Neural progenitor cell (in vitro differentiated cells): ENCODE results near the gene MAK. TPM values are rescaled to one million over a fixed set of nuclear protein-coding genes. Genes with fewer than 3 reads are reported as not detected.

Experiments used
- DNase-seq: peaks from one replicate; pipeline ENCODE4 v3.0.0-alpha.2; 2016; ENCODE audit warnings: low spot score
- H2AFZ ChIP-seq: fragments of 200-600 bp; sonication (generic); replicated peaks from 2 replicates; pipeline ENCODE4 v1.6.1; 2016; ENCODE audit warnings: antibody characterized with exemption
- H3F3A ChIP-seq: fragments of 200-600 bp; sonication (generic); 2 replicates; pipeline ENCODE4 v1.6.1; 2016; ENCODE audit warnings: antibody characterized with exemption, low read depth
- H3K27ac ChIP-seq: fragments of 200-600 bp; sonication (generic); 2 replicates; pipeline ENCODE4 v1.5.1; 2016; ENCODE audit warnings: mild to moderate bottlenecking
- H3K27me3 ChIP-seq: fragments of 200-600 bp; sonication (generic); 2 replicates; pipeline ENCODE4 v1.6.1; 2016; ENCODE audit warnings: mild to moderate bottlenecking, moderate library complexity
- H3K36me3 ChIP-seq: fragments of 200-600 bp; sonication (generic); 2 replicates; pipeline ENCODE4 v1.5.1; 2016
- H3K4me1 ChIP-seq: fragments of 200-600 bp; sonication (generic); 2 replicates; pipeline ENCODE4 v1.6.1; 2016; ENCODE audit warnings: mixed run types
- H3K4me2 ChIP-seq: fragments of 200-600 bp; sonication (generic); 2 replicates; pipeline ENCODE4 v1.6.1; 2016
- H3K4me3 ChIP-seq: fragments of 200-600 bp; sonication (generic); 2 replicates; pipeline ENCODE4 v1.5.1; 2016
- H3K79me2 ChIP-seq: fragments of 200-600 bp; sonication (generic); 2 replicates; pipeline ENCODE4 v1.6.1; 2016; ENCODE audit warnings: low read depth
- H3K9ac ChIP-seq: fragments of 200-600 bp; sonication (generic); 2 replicates; pipeline ENCODE4 v1.6.1; 2016
- H3K9me3 ChIP-seq: fragments of 200-600 bp; sonication (generic); 2 replicates; pipeline ENCODE4 v1.5.1; 2016; ENCODE audit warnings: low read depth
- H4K20me1 ChIP-seq: fragments of 200-600 bp; sonication (generic); 2 replicates; pipeline ENCODE4 v1.6.1; 2016; ENCODE audit warnings: low read depth
- H3K27ac Mint-ChIP-seq: 3 replicates; pipeline ENCODE4 v1.8.0; 2021; ENCODE audit warnings: mixed read lengths
- H3K27me3 Mint-ChIP-seq: 2 replicates; pipeline ENCODE4 v1.8.0; 2022; ENCODE audit warnings: low read depth, mild to moderate bottlenecking, inconsistent platforms, moderate library complexity, mixed read lengths; ENCODE audit not compliant: insufficient read depth
- H3K36me3 Mint-ChIP-seq: 3 replicates; pipeline ENCODE4 v1.8.0; 2021; ENCODE audit warnings: mixed read lengths
- H3K4me1 Mint-ChIP-seq: 3 replicates; pipeline ENCODE4 v1.8.0; 2021; ENCODE audit warnings: mixed read lengths
- H3K4me3 Mint-ChIP-seq: 3 replicates; pipeline ENCODE4 v1.8.0; 2021; ENCODE audit warnings: mild to moderate bottlenecking, moderate library complexity, mixed read lengths
- H3K9me3 Mint-ChIP-seq: 3 replicates; pipeline ENCODE4 v1.8.0; 2020; ENCODE audit warnings: mixed read lengths
- CTCF ChIP-seq: fragments of 200-600 bp; sonication (generic); IDR thresholded peaks from 2 replicates; pipeline ENCODE4 v1.5.1; 2017; ENCODE audit warnings: antibody characterized with exemption, mild to moderate bottlenecking
- EZH2 ChIP-seq: fragments of 200-600 bp; sonication (generic); IDR thresholded peaks from 2 replicates; pipeline ENCODE4 v1.6.1; 2017; ENCODE audit warnings: antibody characterized with exemption, mild to moderate bottlenecking, moderate library complexity
- EZH2phosphoT487 ChIP-seq: fragments of 200-600 bp; sonication (generic); IDR thresholded peaks from 2 replicates; pipeline ENCODE4 v1.6.1; 2017; ENCODE audit warnings: antibody characterized with exemption
- total RNA-seq: library from RNA; depleted of rRNA; stranded (reverse); fragments of >200 nt; gene quantifications from 2 replicates; pipeline ENCODE4 v1.2.3, GENCODE V29; 2015; ENCODE audit warnings: low replicate concordance

The MAK gene
- total RNA-seq, 1 donor from 2014 or later = 4.2 TPM

- no peaks in the 10 kb centered on the region for H4K20me1 ChIP-seq
- H3K79me2 ChIP-seq = no peaks in the 10 kb centered on the region
- H3F3A ChIP-seq = no peaks in the 10 kb centered on the region
- DNase-seq = no peak
- no peak overlapping the region for H3K4me2 ChIP-seq
- no peaks in the 10 kb centered on the region for H3K36me3 ChIP-seq
- H3K27me3 ChIP-seq = peaks cover 32% of the 10 kb centered on the region
- H3K4me1 Mint-ChIP-seq = no peaks in the 10 kb centered on the region
- H3K9me3 Mint-ChIP-seq = no peaks in the 10 kb centered on the region
- peaks cover 11% of the 10 kb centered on the region for H3K27me3 Mint-ChIP-seq
- no peak overlapping the region for H3K9ac ChIP-seq
- no peaks in the 10 kb centered on the region for H3K9me3 ChIP-seq
- TF ChIP-seq EZH2phosphoT487 (no peak), CTCF (no peak), EZH2 (no peak)
- H3K4me3 Mint-ChIP-seq = no peak overlapping the region
- H3K4me3 ChIP-seq = no peak overlapping the region
- no peaks in the 10 kb centered on the region for H3K36me3 Mint-ChIP-seq
- H3K27ac ChIP-seq = no peak overlapping the region
- H3K27ac Mint-ChIP-seq = no peak overlapping the region
- no peak overlapping the region for H2AFZ ChIP-seq
- H3K4me1 ChIP-seq = no peaks in the 10 kb centered on the region
Measured at GRCh38 chr6:10875026-10875425, 36.7 kb upstream of the MAK start.

GRCh38 chr6:10874207-10874606 is 35.9 kb upstream of the MAK start:
- H4K20me1 ChIP-seq = no peaks in the 10 kb centered on the region
- H3F3A ChIP-seq = no peaks in the 10 kb centered on the region
- H3K4me1 ChIP-seq = no peaks in the 10 kb centered on the region
- H2AFZ ChIP-seq = no peak overlapping the region
- H3K27ac ChIP-seq = no peak overlapping the region
- no peaks in the 10 kb centered on the region for H3K79me2 ChIP-seq
- peaks cover 24% of the 10 kb centered on the region for H3K27me3 ChIP-seq
- H3K9me3 ChIP-seq = no peaks in the 10 kb centered on the region
- no peak for DNase-seq
- no peak overlapping the region for H3K4me3 ChIP-seq
- Mint-ChIP-seq H3K4me3 (no peak overlapping the region), H3K36me3 (no peaks in the 10 kb centered on the region), H3K9me3 (no peaks in the 10 kb centered on the region), H3K27ac (no peak overlapping the region), H3K4me1 (no peaks in the 10 kb centered on the region), H3K27me3 (peaks cover 4% of the 10 kb centered on the region)
- H3K36me3 ChIP-seq = no peaks in the 10 kb centered on the region
- no peak overlapping the region for H3K9ac ChIP-seq
- H3K4me2 ChIP-seq = no peak overlapping the region
- TF ChIP-seq EZH2 (no peak), CTCF (no peak), EZH2phosphoT487 (no peak)

- Histone ChIP-seq H3K27me3 (peaks cover 16% of the 10 kb centered on the region), H4K20me1 (no peaks in the 10 kb centered on the region), H3K79me2 (no peaks in the 10 kb centered on the region), H3K4me1 (no peaks in the 10 kb centered on the region), H3K9ac (no peak overlapping the region), H3K27ac (no peak overlapping the region), H2AFZ (no peak overlapping the region), H3K4me2 (no peak overlapping the region), H3K9me3 (no peaks in the 10 kb centered on the region), H3K36me3 (no peaks in the 10 kb centered on the region), H3K4me3 (no peak overlapping the region), H3F3A (no peaks in the 10 kb centered on the region)
- Mint-ChIP-seq H3K27ac (no peak overlapping the region), H3K27me3 (peaks cover 4% of the 10 kb centered on the region), H3K4me1 (no peaks in the 10 kb centered on the region), H3K4me3 (no peak overlapping the region), H3K36me3 (no peaks in the 10 kb centered on the region), H3K9me3 (no peaks in the 10 kb centered on the region)
- no peak for DNase-seq
- no peak for TF ChIP-seq CTCF
- TF ChIP-seq EZH2 = no peak
- TF ChIP-seq EZH2phosphoT487 = no peak
Measured at GRCh38 chr6:10873374-10873773, 35.0 kb upstream of the MAK start.
